ENCODE data around the gene SEMA4D. TPM values are rescaled to one million over a fixed set of nuclear protein-coding genes. Genes with fewer than 3 reads are reported as not detected.

SEMA4D gene
- total and polyA plus RNA-seq, 9 of the 15 experiments (the other 6 are each of a cell fraction or from before 2014, with no cell fraction given): 0.38 to 5.1 (median 1.8) TPM

GRCh38 chr9:89438194-89438593, 59.7 kb downstream of the SEMA4D start:
- FAIRE-seq (no peak), DNase-seq (ENCODE audit: extremely low read depth in 1 of 4, low spot score in 3 of 4) (no peak), ATAC-seq (no peak)
- CTCF ChIA-PET (ENCODE audit: low intra/inter-chr PET ratio): no interaction called here
- no peak overlapping the region for H3K9ac ChIP-seq (ENCODE audit: insufficient read depth in 1 of 2, low read depth in 2 of 2, low read length in 2 of 2)
- H4K20me1 ChIP-seq (replicated peaks; ENCODE audit: control insufficient read depth, insufficient read depth, low read length): peaks cover 6% of the 10 kb centered on the region; the same call in 1 of the 2 replicates
- H3K27ac ChIP-seq (ENCODE audit: extremely low read depth, low read depth, low read length): no peak overlapping the region
- in situ Hi-C loops (cut with MboI) (no loop called here), intact Hi-C loops (cut with micrococcal nuclease) (no loop called here)
- H3K36me3 ChIP-seq (ENCODE audit: control insufficient read depth, insufficient read depth, low read length): no peaks in the 10 kb centered on the region
- no peaks in the 10 kb centered on the region for H3K79me2 ChIP-seq (ENCODE audit: control insufficient read depth, insufficient read depth, low read length)
- no TSS peak for BruUV-seq (replicated peaks)
- H3K4me2 ChIP-seq (ENCODE audit: insufficient read depth, low read length): no peak overlapping the region
- TF ChIP-seq, protein P1, sequence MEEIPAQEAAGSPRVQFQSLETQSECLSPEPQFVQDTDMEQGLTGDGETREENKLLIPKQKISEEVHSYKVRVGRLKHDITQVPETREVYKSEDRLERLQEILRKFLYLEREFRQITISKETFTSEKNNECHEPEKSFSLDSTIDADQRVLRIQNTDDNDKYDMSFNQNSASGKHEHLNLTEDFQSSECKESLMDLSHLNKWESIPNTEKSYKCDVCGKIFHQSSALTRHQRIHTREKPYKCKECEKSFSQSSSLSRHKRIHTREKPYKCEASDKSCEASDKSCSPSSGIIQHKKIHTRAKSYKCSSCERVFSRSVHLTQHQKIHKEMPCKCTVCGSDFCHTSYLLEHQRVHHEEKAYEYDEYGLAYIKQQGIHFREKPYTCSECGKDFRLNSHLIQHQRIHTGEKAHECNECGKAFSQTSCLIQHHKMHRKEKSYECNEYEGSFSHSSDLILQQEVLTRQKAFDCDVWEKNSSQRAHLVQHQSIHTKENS (CRISPR knock-in tag; IDR thresholded peaks at IDR 0.05): no peak
- TF ChIP-seq TAF15 (IDR thresholded peaks at IDR 0.05; ENCODE audit: low read depth, low read length) (no peak), ZFP91 (CRISPR knock-in tag; IDR thresholded peaks at IDR 0.05) (no peak), ZNF239 (CRISPR knock-in tag; IDR thresholded peaks at IDR 0.05) (no peak), SUPT5H (IDR thresholded peaks at IDR 0.05) (no peak), ZNF384 (IDR thresholded peaks at IDR 0.05; ENCODE audit: low read depth, low read length) (no peak), POLR3G (IDR thresholded peaks at IDR 0.05; ENCODE audit: extremely low read depth, insufficient read length, insufficient replicate concordance) (no peak), BDP1 (IDR thresholded peaks at IDR 0.05; ENCODE audit: insufficient read depth, insufficient read length) (no peak), CEBPB (tag; IDR thresholded peaks at IDR 0.05) (no peak), BRCA1 (IDR thresholded peaks at IDR 0.05) (no peak), BRCA1 (CRISPR knock-in tag; IDR thresholded peaks at IDR 0.05) (no peak), MTA3 (IDR thresholded peaks at IDR 0.05; ENCODE audit: borderline replicate concordance) (no peak), ZC3H4 (CRISPR knock-in tag; IDR thresholded peaks at IDR 0.05; ENCODE audit: borderline replicate concordance) (no peak), SMARCB1 (IDR thresholded peaks at IDR 0.05; ENCODE audit: insufficient read length, low read depth) (no peak), SNIP1 (IDR thresholded peaks at IDR 0.05; ENCODE audit: low read depth) (no peak)
- TF ChIP-seq, protein P2, sequence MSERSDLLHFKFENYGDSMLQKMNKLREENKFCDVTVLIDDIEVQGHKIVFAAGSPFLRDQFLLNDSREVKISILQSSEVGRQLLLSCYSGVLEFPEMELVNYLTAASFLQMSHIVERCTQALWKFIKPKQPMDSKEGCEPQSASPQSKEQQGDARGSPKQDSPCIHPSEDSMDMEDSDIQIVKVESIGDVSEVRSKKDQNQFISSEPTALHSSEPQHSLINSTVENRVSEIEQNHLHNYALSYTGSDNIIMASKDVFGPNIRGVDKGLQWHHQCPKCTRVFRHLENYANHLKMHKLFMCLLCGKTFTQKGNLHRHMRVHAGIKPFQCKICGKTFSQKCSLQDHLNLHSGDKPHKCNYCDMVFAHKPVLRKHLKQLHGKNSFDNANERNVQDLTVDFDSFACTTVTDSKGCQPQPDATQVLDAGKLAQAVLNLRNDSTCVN (CRISPR knock-in tag; IDR thresholded peaks at IDR 0.05): no peak
- TF ChIP-seq, protein P3, sequence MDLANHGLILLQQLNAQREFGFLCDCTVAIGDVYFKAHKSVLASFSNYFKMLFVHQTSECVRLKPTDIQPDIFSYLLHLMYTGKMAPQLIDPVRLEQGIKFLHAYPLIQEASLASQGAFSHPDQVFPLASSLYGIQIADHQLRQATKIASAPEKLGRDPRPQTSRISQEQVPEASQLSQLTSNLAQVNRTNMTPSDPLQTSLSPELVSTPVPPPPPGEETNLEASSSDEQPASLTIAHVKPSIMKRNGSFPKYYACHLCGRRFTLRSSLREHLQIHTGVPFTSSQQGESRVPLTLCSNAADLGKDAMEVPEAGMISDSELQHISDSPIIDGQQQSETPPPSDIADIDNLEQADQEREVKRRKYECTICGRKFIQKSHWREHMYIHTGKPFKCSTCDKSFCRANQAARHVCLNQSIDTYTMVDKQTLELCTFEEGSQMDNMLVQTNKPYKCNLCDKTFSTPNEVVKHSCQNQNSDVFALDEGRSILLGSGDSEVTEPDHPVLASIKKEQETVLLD (IDR thresholded peaks at IDR 0.05): no peak
- TF ChIP-seq, protein P4, sequence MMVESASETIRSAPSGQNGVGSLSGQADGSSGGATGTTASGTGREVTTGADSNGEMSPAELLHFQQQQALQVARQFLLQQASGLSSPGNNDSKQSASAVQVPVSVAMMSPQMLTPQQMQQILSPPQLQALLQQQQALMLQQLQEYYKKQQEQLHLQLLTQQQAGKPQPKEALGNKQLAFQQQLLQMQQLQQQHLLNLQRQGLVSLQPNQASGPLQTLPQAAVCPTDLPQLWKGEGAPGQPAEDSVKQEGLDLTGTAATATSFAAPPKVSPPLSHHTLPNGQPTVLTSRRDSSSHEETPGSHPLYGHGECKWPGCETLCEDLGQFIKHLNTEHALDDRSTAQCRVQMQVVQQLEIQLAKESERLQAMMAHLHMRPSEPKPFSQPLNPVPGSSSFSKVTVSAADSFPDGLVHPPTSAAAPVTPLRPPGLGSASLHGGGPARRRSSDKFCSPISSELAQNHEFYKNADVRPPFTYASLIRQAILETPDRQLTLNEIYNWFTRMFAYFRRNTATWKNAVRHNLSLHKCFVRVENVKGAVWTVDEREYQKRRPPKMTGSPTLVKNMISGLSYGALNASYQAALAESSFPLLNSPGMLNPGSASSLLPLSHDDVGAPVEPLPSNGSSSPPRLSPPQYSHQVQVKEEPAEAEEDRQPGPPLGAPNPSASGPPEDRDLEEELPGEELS (CRISPR knock-in tag; IDR thresholded peaks at IDR 0.05; ENCODE audit: borderline replicate concordance): no peak
- H3K27me3 ChIP-seq (ENCODE audit: control insufficient read depth in 2 of 2, insufficient read depth in 2 of 2, low read length in 2 of 2): peaks cover 4 to 58% of the 10 kb centered on the region in 2 experiments; a peak in 4 of 5 replicates
- H3K4me1 ChIP-seq (replicated peaks in 1 of 2; ENCODE audit: control insufficient read depth in 2 of 2, insufficient read depth in 2 of 2, low read length in 2 of 2): no peaks in the 10 kb centered on the region
- no peaks in the 10 kb centered on the region for H3K9me1 ChIP-seq (ENCODE audit: control insufficient read depth, insufficient read depth, low read length)
- POLR2A ChIA-PET: no interaction called here
- WGBS (ENCODE audit: insufficient coverage, low coverage, missing lambda C conversion rate): 0% methylated on average over 4 of the region's 7 CpGs
- H3K4me3 ChIP-seq: no peak overlapping the region
- H3K9me3 ChIP-seq (replicated peaks; ENCODE audit: control insufficient read depth, insufficient read depth, low read depth, low read length): no peaks in the 10 kb centered on the region
- no peak overlapping the region for H2AFZ ChIP-seq (ENCODE audit: low read depth, low read length)

All from K562 (cell line).